Measurements from ENCODE around the gene ZXDC. TPM values are rescaled to one million over a fixed set of nuclear protein-coding genes. Genes with fewer than 3 reads are reported as not detected.

ZXDC gene
- total RNA-seq, 4 donors from 2014 or later = 40.5 to 97.5 (median 61.2) TPM

DNA sequence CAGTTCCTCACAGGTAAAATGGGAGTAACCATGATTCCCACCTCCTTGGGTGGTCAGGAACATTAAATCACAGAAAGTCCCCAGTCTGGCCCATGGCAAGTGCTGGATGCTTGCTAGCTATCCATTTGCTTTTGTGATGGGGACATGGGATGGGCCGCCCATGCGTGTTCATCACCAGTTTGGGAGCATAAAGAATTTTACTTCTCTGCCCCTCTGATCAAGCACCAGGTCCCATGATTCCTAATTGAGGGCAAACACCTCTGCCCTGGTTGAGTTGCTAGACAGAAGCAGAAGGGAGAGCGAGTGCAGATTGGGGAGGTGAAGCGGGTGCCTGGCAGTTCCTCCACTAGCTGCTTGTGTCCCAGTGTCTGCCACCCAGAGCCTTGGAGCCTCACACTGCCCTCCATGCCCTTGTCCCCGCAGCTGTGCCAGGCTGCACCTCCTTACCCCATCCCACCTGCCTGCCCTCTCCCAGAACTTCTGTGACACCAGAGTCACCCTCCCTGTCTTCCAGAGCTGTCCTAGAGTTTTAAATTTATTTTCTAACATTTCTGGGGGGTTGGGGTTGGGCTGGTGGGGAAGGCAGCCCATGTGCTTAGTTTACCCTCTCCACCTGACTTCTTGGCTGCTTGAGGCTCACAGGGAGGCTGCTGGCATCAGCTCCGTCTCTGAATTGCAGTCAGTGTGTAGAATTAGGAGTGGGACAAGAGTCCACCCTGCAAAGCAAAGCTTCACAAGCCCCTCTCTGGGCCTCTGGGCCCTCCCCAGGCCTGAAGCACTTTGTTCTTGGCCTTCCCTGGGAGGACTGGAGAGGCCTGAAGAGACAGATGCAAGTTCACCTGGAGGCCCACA, 62.6 kb downstream of the ZXDC start:
- no peak for TF ChIP-seq POLR2AphosphoS5 (IDR thresholded peaks at IDR 0.05)
- TF ChIP-seq EP300 (IDR thresholded peaks at IDR 0.05) = no peak
- TF ChIP-seq, protein P1, sequence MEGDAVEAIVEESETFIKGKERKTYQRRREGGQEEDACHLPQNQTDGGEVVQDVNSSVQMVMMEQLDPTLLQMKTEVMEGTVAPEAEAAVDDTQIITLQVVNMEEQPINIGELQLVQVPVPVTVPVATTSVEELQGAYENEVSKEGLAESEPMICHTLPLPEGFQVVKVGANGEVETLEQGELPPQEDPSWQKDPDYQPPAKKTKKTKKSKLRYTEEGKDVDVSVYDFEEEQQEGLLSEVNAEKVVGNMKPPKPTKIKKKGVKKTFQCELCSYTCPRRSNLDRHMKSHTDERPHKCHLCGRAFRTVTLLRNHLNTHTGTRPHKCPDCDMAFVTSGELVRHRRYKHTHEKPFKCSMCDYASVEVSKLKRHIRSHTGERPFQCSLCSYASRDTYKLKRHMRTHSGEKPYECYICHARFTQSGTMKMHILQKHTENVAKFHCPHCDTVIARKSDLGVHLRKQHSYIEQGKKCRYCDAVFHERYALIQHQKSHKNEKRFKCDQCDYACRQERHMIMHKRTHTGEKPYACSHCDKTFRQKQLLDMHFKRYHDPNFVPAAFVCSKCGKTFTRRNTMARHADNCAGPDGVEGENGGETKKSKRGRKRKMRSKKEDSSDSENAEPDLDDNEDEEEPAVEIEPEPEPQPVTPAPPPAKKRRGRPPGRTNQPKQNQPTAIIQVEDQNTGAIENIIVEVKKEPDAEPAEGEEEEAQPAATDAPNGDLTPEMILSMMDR (IDR thresholded peaks at IDR 0.05) = no peak
- TF ChIP-seq POLR2A (IDR thresholded peaks at IDR 0.05) = no peak
- peak in 1 of 2 donors; percentile 53 for DNase-seq (ENCODE audit: low spot score in 2 of 2)
- Histone ChIP-seq H3K36me3 (no peaks in the 10 kb centered on the region), H3K4me1 (no peaks in the 10 kb centered on the region), H3K27ac (no peak overlapping the region), H3K9me3 (no peaks in the 10 kb centered on the region), H3K27me3 (peaks cover 58% of the 10 kb centered on the region), H3K4me3 (no peak overlapping the region)
- WGBS = 95% methylated on average over 6 of the region's 6 CpGs

DNA sequence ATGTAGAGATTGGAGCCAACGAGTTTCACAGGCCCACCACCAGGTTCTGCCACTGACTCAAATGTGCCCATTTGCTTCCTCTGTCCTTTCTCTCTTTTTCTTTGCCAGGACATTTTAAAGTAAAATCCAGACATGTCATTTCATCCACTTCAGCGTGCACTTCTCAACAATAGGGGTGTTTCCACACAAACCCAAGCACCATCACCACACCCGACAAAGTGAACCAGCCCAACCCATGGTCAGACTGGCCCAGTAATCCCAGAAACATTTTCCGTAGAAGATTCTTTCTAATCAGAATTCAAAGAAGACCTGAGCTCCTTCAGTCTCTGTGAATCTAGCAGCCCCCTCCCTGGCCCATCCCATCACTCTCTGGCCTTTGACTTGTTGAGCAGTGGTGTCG, 67.6 kb downstream of the ZXDC start:
- TF ChIP-seq, protein P1 (IDR thresholded peaks at IDR 0.05) = no peak
- TF ChIP-seq POLR2A (IDR thresholded peaks at IDR 0.05) (no peak), EP300 (IDR thresholded peaks at IDR 0.05) (no peak), POLR2AphosphoS5 (IDR thresholded peaks at IDR 0.05) (no peak)
- no peak overlapping the region for H3K27ac ChIP-seq

GRCh38 chr3:126407412-126408044, 68.2 kb downstream of the ZXDC start:
- DNase-seq (ENCODE audit: low spot score in 2 of 2) = no peak
- TF ChIP-seq, protein P1 (IDR thresholded peaks at IDR 0.05) = no peak
- TF ChIP-seq POLR2AphosphoS5 (IDR thresholded peaks at IDR 0.05) (no peak), EP300 (IDR thresholded peaks at IDR 0.05) (no peak), POLR2A (IDR thresholded peaks at IDR 0.05) (no peak)
- Histone ChIP-seq H3K36me3 (no peaks in the 10 kb centered on the region), H3K4me3 (no peak overlapping the region), H3K27me3 (peaks cover 34% of the 10 kb centered on the region), H3K4me1 (no peaks in the 10 kb centered on the region), H3K9me3 (no peaks in the 10 kb centered on the region), H3K27ac (no peak overlapping the region)
- 75% methylated on average over 5 of the region's 5 CpGs for WGBS

More for the DNA sequence above, 67.6 kb downstream of the ZXDC start:
- Histone ChIP-seq H3K27me3 (peaks cover 37% of the 10 kb centered on the region), H3K4me1 (no peaks in the 10 kb centered on the region), H3K9me3 (no peaks in the 10 kb centered on the region), H3K36me3 (no peaks in the 10 kb centered on the region), H3K4me3 (no peak overlapping the region)
- DNase-seq (ENCODE audit: low spot score in 2 of 2) = no peak
- WGBS = 81% methylated on average over 5 of the region's 5 CpGs

- H3K27ac ChIP-seq = no peak overlapping the region
- no peak overlapping the region for H3K4me3 ChIP-seq
- no peaks in the 10 kb centered on the region for H3K4me1 ChIP-seq
- no peak for TF ChIP-seq EP300 (IDR thresholded peaks at IDR 0.05)
- TF ChIP-seq, protein P1 (IDR thresholded peaks at IDR 0.05) = no peak
- no peak for TF ChIP-seq POLR2AphosphoS5 (IDR thresholded peaks at IDR 0.05)
- no peak for TF ChIP-seq POLR2A (IDR thresholded peaks at IDR 0.05)
- WGBS = 89% methylated on average over 13 of the region's 15 CpGs
- DNase-seq (ENCODE audit: low spot score in 2 of 2) = no peak
- peaks cover 39% of the 10 kb centered on the region for H3K27me3 ChIP-seq
- no peaks in the 10 kb centered on the region for H3K9me3 ChIP-seq
- no peaks in the 10 kb centered on the region for H3K36me3 ChIP-seq
Observed at GRCh38 chr3:126406389-126407296, 69.0 kb downstream of the ZXDC start.

Measured in suprapubic skin (tissue), 4 donors.